GM12801 (cell line): ENCODE results near the gene PXMP2.

Source experiments
- CTCF ChIP-seq: IDR thresholded peaks from one replicate; pipeline ENCODE4 v1.5.1; 2011; ENCODE audit warnings: control low read depth; ENCODE audit not compliant: insufficient read length; ENCODE audit errors: extremely low read depth

Gene PXMP2

GRCh38 chr12:132653567-132654290, 33.7 kb upstream of the PXMP2 start:
- no peak for TF ChIP-seq CTCF

GRCh38 chr12:132657004-132657727, 30.2 kb upstream of the PXMP2 start:
- no peak for TF ChIP-seq CTCF

- no peak for TF ChIP-seq CTCF
These were observed 29.1 kb upstream of the PXMP2 start for GRCh38 chr12:132658149-132658894.

GRCh38 chr12:132659146-132659545, 28.2 kb upstream of the PXMP2 start:
- no peak for TF ChIP-seq CTCF

GRCh38 chr12:132660052-132660451, 27.3 kb upstream of the PXMP2 start:
- TF ChIP-seq CTCF: no peak

- no peak for TF ChIP-seq CTCF
These were observed 26.4 kb upstream of the PXMP2 start for GRCh38 chr12:132660996-132661395.

GRCh38 chr12:132661972-132662371, 25.4 kb upstream of the PXMP2 start:
- TF ChIP-seq CTCF: no peak
